HG02981 (cell line): Measurements from ENCODE around the gene RAP1GAP.

Experiments
- ATAC-seq: cut with Tn5 transposase; IDR thresholded peaks from one replicate; pipeline ENCODE4 v1.9.1; 2021; ENCODE audit warnings: mild to moderate bottlenecking, moderate library complexity; ENCODE audit not compliant: unreplicated experiment

Gene RAP1GAP

GRCh38 chr1:21596174-21596573 is 73.0 kb downstream of the RAP1GAP start:
- no peak for ATAC-seq

DNA sequence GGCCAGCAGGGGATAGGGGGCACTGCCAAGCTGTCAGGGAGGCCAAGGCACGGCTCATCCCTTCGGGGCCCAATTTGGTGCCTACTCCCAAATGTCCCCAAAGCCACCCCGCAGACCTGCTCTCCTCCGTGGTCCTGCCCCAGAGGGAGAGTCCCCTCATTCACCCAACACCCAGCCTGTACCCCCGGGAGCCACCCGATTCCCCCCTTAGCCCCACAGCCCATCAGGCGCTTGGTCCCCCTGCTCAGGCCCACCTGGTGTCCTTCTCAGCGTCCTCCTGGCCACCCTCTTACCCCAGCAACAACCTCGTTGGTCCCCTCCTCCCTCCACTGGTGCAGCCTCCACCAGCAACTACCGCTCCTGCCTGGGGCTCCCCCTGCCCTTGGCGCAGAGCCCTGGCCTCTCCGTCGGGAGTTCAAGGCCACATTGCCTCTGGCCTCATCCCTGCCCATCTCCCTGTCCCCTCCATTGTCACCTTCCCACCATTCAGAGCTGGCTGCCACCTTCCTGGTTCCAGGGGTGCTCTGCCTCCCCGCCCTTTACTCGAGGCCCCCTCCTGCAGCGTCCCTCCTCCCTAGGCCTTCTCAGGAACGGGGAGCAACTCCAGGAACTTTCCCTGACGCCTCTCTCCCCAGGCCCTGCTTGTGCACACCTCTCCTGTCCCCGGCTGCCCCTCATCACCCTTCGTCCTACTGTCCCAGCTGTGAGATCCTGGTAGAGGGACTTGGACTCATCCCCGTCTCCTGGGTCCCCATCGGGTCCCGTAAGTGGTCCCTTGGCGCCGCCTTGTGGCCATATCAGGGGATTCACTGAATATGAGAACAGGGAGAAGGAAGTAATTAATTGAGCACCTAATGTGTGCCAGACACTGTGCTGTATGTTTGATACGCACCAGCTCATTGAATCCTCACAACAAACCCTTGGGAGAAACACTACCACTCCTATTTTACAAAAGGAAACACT is 73.9 kb downstream of the RAP1GAP start:
- no peak for ATAC-seq

DNA sequence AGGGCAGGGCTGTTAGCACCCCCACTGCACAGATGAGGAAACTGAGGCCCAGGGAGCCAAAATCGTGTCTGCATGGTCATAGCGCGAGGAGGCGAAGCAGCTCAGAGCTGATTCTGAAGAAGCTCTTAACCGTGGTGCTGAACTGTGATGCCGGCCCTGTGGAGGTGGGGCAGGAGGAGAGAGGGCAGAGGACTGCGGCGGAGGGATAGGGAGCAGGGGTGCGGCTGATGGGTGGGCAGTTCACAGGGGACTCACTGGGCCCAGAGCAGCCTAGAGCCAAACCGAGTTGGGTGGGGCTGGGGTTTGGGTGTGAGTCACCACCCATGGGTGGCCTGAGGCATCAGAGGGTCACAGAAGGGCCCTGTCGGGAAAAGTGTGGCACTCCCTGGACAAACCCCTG is 74.7 kb downstream of the RAP1GAP start:
- ATAC-seq, result no peak

DNA sequence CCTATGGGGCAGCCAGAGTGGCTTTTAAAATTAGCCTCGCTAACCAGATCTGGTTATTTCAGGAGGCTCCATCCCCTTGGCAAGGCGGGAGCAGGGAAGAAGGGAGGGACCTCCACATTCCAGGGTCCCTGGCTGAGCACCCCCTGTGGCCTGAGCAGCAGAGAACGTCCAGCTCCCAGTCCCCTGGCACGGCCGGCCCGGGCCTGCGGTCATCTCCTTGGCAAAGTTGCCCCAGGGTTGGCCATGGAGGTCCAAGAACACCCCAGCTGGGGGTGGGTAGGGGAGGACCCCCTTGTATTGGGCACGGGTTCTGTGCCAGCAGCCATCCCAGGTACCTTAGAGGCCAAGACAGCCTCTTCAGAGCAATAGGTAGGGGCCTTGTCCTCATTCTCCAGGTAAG is 75.9 kb downstream of the RAP1GAP start:
- ATAC-seq, result no peak

- ATAC-seq, result no peak
Measured at GRCh38 chr1:21592086-21592865, 76.9 kb downstream of the RAP1GAP start.

DNA sequence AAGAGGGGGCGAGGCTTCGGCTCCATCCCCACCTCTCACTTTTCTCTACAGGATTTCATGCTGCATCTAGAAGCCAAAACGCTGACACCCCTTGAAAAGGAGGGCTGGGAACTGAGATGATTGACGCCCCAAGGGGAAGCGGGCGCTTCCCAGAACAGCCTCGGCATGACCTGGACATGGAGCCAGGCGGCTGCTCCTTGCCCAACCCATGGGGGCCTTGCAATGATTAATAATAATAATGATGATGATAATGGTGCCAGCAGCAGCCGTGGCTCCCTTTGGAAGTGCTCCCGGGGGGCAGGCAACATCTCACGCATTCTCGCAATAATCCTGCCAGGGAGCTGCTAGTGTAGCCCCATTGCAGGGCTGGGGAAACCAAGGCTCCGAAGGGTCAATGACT is 78.2 kb downstream of the RAP1GAP start:
- no peak for ATAC-seq

DNA sequence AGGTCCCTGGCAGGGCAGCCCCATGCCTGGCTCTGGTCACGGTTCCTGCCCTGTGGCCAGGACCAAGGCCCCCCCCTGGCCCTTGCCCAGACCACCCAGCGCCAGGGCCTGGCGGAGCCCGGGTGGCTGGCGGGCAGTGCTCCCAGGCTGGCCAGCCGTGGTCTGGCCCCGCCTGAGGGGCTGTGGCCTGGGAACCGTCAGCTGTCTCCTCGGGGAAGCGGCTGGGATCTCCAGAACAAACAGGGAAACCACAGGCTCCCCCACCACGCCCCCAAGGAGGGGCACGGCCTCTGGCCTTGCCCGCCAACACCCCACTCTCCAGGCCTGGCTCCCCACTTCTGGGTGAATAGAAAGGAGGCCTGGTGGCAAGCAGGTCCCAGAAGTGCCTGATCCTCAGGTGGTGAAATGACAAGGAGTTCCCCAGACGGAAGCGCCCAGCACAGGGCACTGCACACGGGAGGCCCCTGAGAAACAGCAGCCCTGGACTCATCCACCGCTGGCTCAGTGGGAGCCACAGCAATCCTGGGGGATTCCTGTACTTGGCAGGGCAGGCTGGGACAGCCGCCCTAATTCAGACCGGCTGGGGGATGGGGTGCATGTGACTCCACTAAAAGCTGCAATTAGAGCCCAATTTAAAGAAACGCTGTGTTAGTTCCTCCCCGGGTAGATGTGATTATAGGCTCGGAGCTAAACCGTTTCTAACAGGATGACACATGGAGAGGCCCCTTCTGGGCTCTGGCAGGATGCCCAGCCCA is 78.9 kb downstream of the RAP1GAP start:
- no peak for ATAC-seq

GRCh38 chr1:21589618-21590017 is 79.5 kb downstream of the RAP1GAP start:
- no peak for ATAC-seq

DNA sequence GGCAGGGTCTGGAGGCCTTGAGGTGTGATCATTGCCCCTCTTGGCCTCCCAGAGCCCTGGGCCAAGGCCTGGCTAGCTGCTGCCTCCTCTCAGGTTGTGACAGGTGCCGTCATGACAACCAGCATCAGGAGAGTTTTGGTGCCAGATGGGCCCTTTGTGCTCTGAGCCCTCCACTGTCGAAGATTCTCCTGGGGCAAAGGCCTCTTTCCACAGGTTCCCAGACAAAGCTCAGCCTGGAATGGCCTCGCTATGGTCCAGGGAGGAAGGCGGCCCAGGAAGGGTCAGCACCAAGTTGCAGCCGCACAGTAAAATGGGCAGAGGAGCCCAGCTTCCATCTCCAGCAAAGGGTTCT is 81.6 kb downstream of the RAP1GAP start:
- no peak for ATAC-seq

- no peak for ATAC-seq
Measured at GRCh38 chr1:21586846-21587601, 82.1 kb downstream of the RAP1GAP start.

GRCh38 chr1:21586222-21586621 is 82.9 kb downstream of the RAP1GAP start:
- no peak for ATAC-seq

DNA sequence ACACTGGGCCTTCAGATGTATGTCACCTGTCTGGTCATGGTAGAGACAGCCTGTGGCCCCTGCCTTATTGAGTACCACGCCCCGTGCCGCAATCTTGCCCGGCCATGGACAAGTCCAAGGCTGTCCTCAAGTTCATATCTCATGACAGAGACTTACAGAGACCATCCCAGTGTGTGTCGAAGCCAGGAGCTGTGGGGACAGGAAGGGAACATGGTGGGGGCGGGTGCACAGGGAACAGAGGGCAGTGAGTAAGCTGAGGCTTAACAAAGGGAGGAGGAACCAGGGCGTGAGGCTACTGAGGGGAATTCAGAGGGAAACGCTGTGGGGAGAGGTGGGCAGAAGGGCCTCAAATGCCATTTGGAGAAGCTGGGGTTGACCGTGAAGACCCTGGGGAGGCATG is 84.1 kb downstream of the RAP1GAP start:
- no peak for ATAC-seq

GRCh38 chr1:21584096-21584495 is 85.1 kb downstream of the RAP1GAP start:
- no peak for ATAC-seq

GRCh38 chr1:21579791-21580190 is 89.4 kb downstream of the RAP1GAP start:
- ATAC-seq, result no peak

- no peak for ATAC-seq
Measured at GRCh38 chr1:21577933-21578332, 91.2 kb downstream of the RAP1GAP start.

DNA sequence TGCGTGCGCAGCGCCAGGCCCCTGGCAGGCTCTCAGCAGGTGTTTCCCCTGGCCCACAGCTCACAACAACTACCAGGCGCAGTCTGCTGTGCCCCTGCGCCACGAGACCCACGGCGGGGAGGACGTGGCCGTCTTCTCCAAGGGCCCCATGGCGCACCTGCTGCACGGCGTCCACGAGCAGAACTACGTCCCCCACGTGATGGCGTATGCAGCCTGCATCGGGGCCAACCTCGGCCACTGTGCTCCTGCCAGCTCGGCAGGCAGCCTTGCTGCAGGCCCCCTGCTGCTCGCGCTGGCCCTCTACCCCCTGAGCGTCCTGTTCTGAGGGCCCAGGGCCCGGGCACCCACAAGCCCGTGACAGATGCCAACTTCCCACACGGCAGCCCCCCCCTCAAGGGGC is 91.8 kb downstream of the RAP1GAP start:
- ATAC-seq, result no peak

DNA sequence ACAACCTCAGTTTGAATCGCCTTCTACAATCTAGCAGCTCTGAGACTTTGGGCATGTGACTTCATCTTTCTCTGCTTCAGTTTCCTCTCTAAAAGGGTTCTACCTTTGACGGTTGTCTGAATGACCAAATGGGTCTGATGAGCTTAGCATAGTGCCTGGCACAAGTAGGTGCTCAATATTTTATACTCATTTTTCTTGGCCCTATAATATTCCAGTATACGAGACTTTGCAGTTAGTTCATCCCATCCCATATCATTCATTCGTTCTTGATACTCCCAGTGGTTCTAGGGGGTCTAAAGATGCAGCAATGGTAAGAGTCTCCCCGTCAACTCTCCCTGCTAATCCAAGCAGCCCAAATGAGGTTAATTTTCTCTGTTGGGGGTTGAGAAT is 92.4 kb downstream of the RAP1GAP start:
- no peak for ATAC-seq

DNA sequence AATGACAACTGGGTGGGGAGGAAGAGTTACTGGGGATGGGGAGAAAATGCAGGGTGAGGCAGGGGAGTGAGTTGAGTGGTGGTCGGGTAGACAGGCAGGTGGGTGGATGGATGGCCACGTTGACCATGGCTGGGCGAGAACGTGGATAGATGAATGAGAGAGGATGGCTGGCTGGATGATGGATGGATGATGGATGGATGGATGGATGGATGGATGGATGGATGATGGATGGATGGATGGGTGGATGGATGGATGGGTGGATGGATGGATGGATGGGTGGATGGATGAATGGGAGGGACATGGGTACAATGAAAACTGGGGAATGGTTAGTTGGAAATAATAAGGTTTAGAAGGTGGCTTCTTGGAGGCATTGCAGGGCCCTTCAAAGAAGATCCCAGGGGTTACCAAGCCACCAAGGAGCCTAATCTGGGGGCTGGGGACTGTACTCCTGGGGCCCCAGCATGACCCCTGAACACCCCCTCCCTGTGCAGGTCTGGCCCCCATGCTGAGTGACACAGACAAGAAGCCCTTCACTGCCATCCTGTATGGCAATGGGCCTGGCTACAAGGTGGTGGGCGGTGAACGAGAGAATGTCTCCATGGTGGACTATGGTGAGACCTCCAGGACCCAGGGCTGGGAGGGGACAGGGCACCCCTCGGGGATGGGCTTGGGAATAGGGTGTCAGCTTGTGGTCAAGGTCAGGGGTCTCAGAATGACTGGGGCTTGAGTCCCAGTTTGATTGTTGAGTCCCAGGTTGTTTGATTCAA is 92.9 kb downstream of the RAP1GAP start:
- ATAC-seq, result no peak

DNA sequence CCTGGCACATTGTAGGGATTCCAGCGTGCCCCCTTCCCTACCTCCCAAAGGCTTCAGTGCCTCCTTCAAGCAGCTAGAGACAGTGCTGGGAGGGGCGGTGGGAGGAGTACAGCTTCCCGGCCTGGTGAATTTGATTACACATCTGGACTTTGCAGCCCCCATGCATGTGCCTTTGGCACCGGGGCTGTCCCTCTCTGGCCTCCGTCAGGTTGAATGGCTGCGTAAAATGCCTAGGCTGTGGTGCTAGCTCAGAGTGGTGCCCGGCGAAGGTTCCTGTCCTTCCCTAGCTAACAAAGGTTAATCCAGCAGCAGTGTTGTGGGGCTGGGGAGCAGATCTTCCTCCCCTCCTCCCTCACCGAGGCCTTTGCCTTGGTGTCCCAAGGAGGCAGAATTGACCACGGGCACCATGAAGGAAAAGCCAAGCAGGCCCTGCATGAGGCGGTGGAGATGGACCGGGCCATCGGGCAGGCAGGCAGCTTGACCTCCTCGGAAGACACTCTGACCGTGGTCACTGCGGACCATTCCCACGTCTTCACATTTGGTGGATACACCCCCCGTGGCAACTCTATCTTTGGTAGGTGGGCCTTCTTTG is 93.7 kb downstream of the RAP1GAP start:
- no peak for ATAC-seq
